GM19328 (cell line): ENCODE measurements around the gene BBS9.
"Not testable (repeated sequence)": the region's sequence is repeated elsewhere in the genome, so short reads cannot be mapped to it uniquely, and the experiment has no call there.

Experiments
- ATAC-seq: cut with Tn5 transposase; IDR thresholded peaks from one replicate; pipeline ENCODE4 v1.9.1; 2021; ENCODE audit warnings: mild to moderate bottlenecking, moderate library complexity; ENCODE audit not compliant: unreplicated experiment

BBS9 gene

DNA sequence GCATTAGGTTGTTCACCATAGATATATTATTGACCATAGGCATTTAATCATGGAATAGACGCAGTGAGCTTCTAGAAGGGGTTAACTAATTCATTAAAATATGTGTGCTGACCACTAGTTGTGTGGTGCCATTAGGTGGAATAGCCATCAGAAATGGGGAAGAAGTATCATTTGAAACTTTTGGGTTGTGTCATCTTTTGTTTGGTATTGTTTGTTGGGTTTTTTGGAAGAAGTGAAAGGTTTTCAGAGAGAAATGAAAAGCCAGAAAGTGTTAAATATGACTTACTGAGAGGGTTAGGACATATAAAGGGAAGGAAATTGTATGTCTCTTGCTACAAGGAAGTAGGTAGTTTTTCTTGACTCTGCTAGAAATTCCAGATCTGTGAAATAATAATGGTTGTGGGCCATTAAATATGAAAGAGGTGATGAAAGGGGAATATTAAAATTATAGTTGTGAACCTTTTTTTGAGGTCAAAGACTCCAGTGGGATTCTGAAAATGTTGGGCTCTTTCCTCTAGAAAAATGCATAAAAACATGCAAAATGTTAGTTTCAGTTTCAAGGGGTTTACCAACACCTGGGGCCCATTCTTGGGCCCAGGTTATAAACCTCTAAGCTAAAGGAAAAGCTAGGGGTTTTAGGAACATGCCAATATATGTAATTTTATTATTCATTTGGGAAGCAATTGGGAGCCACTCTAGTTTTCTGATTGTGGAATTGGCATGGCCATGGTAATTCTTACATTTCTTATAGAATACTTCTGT, 348.5 kb downstream of the BBS9 start:
- no peak for ATAC-seq

DNA sequence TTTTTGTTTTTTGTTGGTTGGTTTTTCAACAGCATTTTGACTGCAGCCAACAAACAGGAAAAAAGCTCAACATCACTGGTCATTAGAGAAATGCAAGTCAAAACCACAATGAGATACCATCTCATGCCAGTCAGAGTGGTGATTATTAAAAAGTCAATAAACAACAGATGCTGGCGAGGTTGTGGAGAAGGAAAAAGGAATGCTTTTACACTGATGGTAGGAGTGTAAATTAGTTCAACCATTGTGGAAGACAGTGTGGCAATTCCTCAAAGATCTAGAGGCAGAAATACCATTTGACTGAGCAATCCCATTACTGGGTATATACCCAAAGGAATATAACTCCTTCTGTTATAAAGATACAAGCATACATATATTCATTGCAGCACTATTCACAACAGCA, 355.1 kb downstream of the BBS9 start:
- not testable (repeated sequence) for ATAC-seq

DNA sequence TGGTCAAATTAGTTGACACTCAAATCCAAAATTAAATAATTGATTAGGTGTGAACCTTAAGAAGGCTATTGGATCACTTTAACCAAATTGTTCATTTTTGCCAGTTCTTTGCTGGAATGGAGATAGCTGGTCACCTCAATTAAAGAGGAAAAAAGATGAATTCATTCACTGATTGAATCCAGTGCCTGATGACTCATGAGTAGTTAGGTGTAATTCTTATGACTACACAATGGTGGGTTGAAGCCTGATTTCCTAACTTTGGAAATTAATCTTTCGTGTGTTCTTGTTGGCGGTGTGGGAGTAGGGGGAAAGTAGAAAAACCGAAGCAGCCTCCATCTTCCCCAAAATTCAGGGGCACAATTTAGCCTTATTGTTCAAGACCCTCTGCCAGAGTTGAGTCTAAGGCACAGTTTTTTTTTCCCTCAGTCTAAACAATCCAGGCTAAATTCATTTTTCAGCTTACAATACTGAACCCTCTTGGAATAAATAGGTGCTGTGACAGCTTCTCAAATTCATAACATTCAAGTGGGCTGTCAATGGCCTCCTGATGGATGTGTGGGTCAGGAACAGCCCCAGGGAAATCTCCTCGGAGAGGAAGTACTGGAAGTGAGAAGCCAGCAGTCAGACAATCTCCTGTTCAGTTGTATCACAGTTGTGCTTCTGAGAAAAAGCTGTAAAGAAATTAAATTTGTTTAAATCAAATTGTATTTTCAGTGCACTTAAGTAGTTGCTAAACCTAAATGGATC, 356.6 kb downstream of the BBS9 start:
- ATAC-seq = no peak

DNA sequence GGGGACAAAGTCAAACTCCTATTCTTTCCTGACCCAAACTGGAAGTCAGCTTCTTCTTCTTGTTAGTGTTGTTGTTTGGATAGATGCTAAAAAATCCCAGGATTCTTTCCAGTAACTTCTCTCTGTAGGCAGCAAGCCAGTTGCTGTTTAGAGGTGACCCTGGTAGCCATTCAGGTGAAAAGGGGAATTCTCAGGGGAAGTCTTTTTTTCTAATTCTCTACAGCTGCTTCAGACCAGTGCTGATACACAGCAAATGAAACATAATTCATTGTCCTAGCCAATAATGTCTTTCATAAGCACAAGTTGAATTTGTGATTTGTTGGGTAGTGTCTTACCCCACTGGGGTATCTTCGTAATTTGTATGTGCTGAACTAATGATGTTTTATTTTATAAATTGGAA, 357.3 kb downstream of the BBS9 start:
- ATAC-seq = no peak

DNA sequence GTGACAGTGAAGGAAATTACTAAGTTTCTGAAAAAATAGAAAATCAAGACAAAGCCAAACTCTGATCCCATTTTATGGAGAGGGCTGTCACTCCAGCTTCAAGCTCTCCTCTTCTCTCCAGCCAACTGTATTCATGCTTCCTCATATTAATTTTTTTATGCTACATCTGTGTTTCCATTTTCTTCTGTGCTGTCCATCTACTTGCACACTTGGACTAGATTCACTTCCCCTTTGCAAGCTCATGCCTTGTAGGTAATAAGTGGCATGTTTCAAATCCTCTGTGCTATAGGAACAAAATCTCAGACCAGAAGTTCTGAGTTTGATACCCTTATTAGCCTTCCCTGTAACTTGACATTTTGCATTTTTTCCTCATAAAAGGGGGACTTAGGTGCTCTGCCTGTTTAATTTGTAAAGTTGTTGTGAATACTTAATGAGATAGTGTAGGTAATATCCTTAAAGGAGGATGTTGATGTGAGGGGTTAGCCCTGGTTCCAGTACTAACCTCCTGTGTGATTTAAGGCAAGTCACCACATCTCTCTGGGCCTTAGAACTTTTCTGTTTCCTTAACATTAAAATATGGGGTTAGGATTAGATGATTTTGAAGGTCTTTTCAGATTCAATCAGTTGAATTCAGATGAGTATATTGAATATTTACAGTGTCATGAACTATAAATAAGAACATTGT, 358.8 kb downstream of the BBS9 start:
- ATAC-seq = peak; percentile 62

DNA sequence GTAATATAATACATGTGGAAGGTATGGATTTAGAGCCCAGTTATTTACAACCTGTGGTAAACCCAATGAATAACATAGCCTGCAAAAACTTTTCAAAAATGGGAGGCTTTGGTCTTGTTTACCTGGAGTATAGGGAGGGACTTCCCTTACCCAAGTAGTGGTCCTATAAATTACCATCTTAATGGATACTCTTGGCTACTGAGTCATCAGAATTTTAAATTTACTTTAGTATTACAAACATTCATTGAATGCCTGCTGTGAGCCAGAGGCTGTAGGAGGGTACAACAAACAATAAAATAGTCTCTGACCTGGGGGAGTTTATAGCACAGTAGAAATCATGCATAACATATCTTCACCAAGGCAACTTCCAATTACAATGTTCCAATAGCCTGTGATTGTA, 365.1 kb downstream of the BBS9 start:
- ATAC-seq = no peak

DNA sequence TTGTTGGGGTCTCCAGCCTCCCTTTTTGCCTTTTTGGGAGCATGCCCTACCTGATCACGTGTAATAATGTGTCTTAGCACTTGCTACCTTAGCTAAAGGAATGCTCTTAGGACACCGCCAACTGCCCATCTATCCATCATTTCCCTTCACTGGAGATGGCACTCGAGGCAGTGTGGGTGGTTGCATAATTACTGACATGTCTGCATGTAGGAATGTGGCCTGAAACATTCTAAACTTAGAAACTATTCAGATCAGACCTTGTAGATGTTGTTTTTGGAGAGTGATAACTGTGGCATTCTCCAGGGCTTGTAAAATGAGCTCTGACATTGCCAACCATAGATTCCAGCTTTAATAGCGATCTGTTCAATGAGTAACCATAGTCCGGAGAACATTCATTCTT, 365.8 kb downstream of the BBS9 start:
- no peak for ATAC-seq

DNA sequence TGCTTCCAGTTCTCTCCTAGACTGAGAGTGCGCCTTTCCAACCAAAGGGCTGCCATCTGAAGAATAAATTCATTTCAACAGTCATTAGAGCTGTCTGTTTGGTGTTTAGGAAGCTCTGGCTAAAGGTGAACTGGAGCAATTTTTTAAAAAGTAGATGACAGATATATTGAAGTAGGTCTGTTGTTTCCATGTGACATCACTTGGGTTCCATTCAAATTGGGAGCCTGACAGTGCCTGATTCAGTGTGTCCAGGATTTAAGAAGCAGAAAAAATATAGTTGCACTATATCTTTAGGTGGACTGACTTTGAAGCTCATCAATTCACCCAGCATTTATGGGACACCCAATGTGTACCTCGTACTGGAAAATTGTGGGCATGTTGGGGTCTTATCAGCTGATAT, 367.7 kb downstream of the BBS9 start:
- ATAC-seq = no peak

DNA sequence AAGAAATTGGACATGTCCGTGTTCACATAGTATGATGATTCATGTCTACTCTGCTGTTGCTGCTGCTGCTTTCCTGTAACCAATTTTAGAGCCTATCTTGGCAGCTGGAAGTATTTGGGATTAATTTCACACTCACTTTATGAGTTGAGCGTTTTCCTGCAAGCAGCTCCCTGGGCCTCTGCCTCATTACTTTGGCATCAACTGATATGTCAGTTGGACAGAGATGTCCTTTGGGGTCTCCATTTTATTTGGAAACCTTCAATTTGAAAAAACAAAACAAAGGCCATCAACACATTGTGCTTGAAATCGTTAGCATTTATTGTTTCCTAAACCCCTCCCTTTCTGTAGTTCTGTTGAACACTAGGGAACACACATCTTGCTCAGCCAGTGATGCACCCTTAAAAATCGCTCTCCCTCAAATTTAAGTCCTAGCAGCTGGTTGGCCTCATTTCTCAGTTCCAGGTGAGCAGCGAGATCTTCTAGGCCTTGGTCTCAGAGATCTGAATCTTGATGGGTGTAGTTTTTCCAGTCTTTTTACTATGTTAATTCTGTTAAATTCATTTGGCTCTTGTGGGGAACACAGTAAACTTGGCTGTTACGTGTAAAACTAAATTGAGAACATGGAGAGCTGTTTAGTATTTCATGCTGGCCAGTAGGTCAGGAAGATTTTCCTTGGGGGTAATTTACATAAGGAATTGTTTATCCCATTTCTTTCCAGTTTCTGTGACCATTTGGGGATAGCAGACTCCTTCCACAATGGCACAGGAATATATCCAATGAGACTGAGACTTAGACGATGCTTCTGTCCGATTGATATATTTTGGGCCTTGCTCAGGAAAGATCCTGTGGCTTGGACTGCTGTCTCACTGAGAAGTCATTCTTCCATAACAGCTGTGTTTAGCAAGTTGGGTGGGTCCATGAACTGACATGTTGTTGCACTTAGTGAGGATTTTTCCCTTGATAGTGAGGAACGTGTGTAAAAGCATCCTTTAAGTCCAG, 371.6 kb downstream of the BBS9 start:
- no peak for ATAC-seq

DNA sequence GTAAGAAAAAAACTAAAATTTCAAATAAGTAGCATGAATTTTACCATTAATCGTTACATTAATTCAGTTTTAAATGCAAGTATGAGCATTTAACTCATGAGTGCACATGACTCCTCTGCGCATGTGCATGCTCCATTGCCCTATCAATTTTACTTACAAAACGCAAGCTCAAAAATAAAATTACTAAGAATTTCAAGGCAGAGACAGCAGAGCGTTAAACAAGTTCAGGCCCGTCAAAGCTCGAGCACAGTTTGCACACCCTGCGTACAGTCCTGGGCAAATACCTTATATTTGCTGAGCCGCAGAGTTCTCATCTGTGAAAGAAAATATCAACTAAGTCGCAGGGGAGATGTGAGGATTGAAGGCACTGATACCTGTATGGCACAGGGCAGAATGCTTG, 373.6 kb downstream of the BBS9 start:
- ATAC-seq = no peak

DNA sequence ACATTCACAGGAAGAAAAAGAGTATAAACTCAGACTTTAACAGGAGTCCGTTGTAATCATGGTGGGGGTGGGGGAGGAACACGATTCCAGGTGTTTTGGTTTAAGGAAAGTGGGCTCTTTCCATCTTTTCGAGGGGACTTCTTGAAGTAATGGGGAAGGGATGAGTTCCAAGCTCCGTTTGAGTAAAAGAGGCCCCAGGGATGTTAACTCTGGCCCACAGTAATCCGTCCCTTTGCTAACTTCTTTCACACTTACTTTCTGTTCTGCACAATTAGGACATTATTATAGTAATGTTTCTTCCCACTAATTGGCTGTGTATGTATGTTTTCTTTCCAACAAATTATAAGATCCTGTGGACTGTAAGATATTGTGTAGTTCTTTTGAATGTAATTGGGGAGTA, 374.4 kb downstream of the BBS9 start:
- no peak for ATAC-seq

DNA sequence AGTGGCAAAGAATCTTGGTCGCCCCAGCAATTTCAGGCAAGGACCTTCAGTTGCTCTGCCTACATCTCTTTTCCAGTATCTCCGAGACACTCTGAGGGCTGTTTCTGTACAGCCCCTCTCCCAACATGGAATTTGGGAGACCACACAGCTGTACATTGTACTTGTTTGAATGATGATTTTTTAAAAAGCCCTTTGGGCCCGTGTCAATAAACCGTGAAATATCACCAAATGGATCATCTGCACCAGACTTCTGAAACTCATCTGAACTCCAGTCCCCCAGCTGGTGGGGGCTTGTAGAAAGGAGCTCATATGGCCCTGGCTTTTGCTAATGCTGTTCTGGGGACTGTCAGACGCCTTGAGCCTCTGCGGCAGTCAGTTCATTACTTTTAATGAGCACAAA, 374.9 kb downstream of the BBS9 start:
- no peak for ATAC-seq

DNA sequence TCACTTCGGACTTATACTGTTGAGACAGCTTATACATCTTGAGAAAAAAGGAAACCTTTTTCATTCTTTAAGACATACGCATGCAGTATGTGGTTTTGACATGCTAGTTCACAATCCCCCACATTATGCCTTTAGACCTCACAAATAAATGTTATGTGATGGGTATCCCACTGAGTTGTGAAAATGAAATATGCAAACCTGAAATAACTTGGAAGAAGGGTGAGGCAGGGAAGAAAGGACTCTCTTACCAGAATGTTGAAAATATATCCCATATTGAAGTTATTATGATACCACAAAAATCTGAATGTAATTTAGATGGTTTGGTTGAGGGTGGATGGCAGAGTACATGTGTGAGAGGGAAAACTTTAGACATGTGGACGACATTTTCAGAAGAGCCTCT, 379.8 kb downstream of the BBS9 start:
- ATAC-seq = no peak

DNA sequence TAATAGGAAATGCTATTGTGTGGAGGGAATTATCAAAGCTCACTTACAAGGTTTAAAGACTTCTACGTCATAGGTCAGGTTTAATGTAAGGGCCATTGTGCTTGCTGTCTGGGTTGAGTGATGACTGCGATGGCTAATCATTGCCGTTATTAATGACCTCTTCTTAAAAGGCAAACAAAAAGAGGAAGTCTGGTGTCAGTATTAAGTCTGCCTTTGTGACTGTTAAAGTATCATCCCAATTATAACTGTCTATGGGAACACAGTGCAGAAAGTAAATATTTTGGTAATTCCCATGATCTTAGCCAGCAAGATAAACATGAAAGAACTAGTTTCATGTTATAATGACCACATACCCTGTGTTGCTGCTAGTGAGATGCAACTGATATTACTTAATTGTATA, 382.4 kb downstream of the BBS9 start:
- no peak for ATAC-seq

DNA sequence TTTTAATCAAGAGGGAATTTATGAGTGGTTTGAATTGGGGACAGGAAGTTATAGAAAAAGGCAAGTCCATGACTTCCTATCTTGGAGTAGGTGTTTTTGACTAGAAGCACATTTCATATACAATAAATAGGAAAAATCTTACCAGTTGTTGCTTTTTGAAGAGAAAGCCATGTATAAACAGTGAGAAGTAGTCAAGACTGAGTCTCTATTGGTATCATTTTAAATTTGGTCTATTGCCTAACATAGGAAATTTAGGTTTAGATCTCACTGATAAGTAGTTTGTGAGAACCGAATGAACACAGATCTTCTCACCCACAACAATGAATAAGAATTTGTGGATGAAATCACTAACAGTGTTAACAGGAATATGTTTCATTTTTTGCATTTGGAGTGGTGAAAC, 387.2 kb downstream of the BBS9 start:
- no peak for ATAC-seq

DNA sequence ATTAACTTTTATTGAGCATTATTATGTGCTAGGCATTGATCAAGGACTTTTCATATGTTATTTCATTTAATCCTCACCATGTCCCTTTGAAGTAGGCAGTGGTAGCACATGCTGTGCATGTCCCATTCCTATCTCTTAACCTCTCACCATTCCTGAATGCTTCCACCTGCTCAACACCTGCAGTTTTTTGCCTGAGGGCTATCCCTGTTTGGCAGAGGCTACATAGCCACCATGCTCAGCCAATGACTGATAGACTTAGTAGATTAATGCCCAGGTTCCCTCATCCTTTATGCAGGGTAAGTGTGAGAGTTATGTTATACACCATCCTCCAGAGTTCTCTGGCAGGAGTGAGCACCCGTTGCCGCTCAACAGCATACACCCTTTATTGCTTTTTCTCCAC, 387.8 kb downstream of the BBS9 start:
- no peak for ATAC-seq

DNA sequence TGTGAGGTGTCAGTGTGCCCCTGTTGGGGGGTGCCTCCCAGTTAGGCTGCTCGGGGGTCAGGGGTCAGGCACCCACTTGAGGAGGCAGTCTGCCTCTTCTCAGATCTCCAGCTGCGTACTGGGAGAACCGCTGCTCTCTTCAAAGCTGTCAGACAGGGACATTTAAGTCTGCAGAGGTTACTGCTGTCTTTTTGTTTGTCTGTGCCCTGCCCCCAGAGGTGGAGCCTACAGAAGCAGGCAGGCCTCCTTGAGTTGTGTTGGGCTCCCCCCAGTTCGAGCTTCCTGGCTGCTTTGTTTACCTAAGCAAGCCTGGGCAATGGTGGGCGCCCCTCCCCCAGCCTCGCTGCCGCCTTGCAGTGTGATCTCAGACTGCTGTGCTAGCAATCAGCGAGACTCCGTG, 397.6 kb downstream of the BBS9 start:
- not testable (repeated sequence) for ATAC-seq

DNA sequence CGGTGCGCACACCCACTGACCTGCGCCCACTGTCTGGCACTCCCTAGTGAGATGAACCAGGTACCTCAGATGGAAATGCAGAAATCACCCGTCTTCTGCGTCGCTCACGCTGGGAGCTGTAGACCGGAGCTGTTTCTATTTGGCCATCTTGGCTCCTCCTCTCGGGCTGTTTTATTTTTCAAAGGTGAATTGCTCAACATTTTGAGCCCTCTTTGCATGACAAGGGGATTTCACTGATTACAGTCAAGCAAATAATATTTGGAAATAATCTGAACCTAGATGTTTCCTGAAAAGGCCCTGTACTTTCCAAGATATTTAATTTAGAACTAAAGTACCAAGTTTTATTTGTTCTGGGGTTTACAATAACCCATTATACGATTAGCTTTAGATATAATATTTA, 398.2 kb downstream of the BBS9 start:
- ATAC-seq = not testable (repeated sequence)

DNA sequence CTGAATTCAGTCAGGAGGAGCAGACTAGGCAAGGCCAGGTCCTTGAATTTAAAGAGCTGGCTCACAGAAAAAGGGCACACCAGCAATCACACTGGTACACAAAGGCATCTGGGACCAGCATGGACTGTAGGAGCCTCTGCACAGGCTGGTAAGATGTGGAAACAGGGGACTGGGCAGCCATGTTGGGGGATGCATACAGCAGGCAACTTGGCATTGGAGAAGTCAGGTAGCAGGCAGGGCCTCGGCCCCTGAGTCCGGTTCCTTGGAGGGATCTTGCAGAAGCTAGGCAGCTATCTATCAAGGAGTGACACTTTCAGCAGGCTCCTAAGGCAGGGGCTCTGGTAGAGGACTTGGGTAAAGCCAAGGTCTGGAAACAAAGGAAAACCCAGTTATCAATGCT, 399.7 kb downstream of the BBS9 start:
- ATAC-seq = no peak

DNA sequence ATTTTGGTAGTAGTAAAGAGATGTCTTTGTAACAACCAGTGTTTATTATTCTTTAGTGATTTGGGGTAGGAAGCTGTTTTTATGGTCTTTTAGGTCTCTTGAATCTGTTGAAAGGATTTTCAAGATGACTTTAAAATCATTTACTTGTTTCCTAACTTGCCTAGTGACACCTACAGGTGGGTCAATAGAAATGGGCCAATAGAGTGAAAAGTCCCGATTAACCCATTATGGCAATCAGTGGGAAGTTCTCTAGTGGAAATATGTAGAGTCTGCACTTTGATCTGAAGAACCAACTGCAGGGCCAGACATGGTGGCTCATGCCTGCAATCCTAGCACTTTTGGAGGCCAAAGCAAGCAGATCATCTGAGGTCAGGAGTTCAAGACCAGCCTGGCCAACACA, 401.3 kb downstream of the BBS9 start:
- no peak for ATAC-seq

DNA sequence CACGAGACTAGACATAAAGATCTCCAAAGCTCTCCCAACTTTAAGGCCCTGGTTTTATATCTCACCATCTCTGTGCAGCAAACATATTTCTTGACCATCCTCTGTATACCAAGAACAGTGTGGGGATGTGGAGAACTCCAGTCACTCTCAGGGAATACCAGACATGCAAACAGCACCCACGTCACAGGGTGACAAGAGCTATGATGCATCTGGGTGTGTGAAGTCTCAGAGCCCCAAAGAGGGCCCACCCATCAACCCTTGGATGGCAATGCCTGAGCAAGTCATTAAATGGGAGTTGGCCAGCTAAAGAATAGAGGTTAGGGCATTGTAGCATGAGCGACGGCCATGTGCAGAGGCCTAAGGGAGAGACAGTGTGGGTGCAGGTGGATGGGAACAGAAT, 402.5 kb downstream of the BBS9 start:
- ATAC-seq = no peak
